Activated naive CD8-positive, alpha-beta T cell treated with anti-CD3 and anti-CD28 coated beads for 36 hours (primary cell): ENCODE data around the gene ADAM10. TPM values are rescaled to one million over a fixed set of nuclear protein-coding genes. Genes with fewer than 3 reads are reported as not detected.

Source experiments
- DNase-seq: peaks from one replicate; pipeline ENCODE4 v3.0.0; 2021
- H3K27ac Mint-ChIP-seq: one replicate; pipeline ENCODE4 v1.8.0; 2022; ENCODE audit warnings: mild to moderate bottlenecking, moderate library complexity, mixed read lengths
- H3K27me3 Mint-ChIP-seq: one replicate; pipeline ENCODE4 v1.8.0; 2022; ENCODE audit warnings: mild to moderate bottlenecking, mixed read lengths
- H3K36me3 Mint-ChIP-seq: one replicate; pipeline ENCODE4 v1.8.0; 2021; ENCODE audit warnings: mild to moderate bottlenecking, mixed read lengths
- H3K4me1 Mint-ChIP-seq: one replicate; pipeline ENCODE4 v1.8.0; 2021; ENCODE audit warnings: mixed read lengths
- H3K4me3 Mint-ChIP-seq: one replicate; pipeline ENCODE4 v1.8.0; 2022; ENCODE audit warnings: mild to moderate bottlenecking, moderate library complexity, mixed read lengths
- H3K9me3 Mint-ChIP-seq: one replicate; pipeline ENCODE4 v1.8.0; 2022; ENCODE audit warnings: mixed read lengths
- total RNA-seq, 2 experiments: library from RNA; stranded (reverse); gene quantifications; one replicate each; pipeline ENCODE4 v1.2.3, GENCODE V29; 2021

The ADAM10 gene
- total RNA-seq, 2 experiments from 2014 or later = 89.3 to 91.8 TPM

DNA sequence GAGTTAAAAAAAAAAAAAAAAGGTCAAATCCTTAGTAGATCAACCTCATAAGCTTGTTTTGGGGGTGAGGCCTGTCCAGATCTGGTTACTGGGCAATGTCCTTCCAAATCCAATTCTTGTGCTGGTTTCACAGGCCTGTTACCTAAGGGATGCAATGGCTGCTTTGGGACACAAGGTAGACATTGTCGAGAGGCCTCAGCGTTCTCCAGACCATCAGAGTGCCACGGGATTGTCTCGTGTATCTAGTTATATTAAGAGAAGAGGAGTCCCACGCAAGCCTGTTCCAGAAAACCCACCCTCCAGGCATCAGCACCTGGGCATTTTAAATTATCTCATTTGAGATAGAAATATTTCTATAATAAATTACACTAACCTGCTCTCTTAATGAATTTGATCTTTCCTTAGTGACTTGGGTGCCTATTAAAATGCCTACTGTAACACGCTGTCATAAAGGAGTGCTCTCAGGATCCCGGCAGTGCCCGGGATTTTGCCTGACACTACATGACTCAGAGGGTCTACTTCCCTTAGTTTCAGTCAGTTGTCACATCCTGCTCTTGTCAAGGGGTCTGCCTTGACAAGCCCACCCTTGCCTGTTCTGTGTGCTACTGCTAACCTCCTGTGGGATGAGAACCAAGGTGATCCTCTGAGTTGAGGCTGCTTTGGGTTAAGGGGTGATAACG, 201.7 kb downstream of the ADAM10 start:
- Mint-ChIP-seq H3K27ac (no peak overlapping the region), H3K9me3 (peaks cover 2% of the 10 kb centered on the region), H3K4me1 (peaks cover 33% of the 10 kb centered on the region), H3K27me3 (no peaks in the 10 kb centered on the region), H3K4me3 (no peak overlapping the region), H3K36me3 (peaks cover 4% of the 10 kb centered on the region)
- DNase-seq = no peak

DNA sequence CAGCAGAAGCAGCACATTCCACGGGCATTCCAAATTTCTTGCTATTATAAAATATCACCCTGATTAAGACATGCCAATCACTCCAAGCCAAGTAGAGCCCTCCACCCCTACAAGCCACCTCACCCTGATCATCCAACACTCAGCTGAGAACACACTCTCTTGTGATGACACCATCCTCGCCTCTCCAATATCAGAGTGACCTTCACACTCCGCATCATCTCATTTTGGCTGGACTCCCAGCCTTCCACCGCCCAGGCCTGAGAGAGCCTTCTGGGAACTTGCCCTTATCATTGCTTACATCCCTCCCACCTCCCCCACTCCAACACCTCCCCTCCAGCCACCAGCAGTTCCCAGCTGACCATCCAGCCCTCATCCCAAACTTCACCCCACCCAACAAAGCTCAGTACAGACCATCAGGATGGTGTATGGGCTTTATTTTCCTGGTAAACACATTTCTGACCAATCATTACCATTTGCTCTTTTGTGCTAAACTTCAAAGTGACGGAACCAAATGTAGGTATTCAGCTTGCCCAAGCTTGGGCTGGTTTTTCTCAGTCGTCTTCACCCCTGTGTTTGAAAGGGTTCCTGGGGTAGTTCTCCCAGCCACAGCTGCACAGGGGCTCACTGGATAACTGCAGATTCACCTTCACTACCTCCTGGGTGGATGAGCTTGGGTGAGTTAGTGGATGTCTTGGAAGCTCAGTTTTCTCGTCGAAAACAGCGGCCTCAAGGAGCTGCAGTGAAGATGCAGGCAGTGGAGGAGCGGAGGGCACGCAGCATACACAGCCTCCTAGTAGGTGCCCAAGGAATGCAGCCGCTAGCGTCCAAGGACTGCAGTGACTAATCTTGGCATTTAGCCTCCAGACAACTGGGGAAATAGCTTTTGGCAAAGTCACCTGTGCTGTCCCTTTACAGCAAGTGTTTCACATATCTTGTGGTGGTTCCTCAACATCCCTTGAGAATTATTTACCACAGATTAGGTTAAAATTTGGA, 202.6 kb downstream of the ADAM10 start:
- Mint-ChIP-seq H3K27me3 (no peaks in the 10 kb centered on the region), H3K36me3 (peaks cover 4% of the 10 kb centered on the region)

DNA sequence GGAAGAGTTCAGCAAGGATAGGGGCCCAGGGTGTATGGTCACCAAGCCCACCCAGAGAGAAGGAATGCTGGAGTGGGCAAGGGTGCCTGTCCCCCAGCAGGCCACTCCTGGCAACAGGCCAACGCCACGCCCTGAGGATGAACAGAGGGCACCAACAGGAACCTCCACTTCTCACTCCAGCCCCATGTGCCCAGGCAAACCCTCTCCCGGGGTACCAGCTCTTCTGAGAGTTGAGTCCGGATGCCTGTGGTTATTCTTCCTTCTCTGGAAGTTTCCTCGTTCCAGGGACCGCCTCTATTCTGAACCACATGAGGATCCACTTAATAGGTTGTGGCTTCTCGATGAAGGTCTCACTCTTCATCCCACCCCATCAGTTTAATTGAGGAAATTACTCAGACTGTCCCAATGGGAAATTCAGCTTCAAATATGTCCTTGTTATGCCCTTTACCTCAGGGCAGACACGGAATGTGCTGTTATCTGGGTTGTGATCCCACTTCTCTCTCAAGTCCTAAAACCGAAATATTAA, 203.4 kb downstream of the ADAM10 start:
- DNase-seq = no peak
- Mint-ChIP-seq H3K9me3 (peaks cover 2% of the 10 kb centered on the region), H3K4me3 (no peak overlapping the region), H3K36me3 (peaks cover 4% of the 10 kb centered on the region), H3K27ac (peak overlapping the region; percentile 91), H3K4me1 (peaks cover 22% of the 10 kb centered on the region), H3K27me3 (no peaks in the 10 kb centered on the region)

More for the DNA sequence above, 202.6 kb downstream of the ADAM10 start:
- peak overlapping the region; percentile 91 for H3K27ac Mint-ChIP-seq
- H3K9me3 Mint-ChIP-seq = peaks cover 2% of the 10 kb centered on the region
- DNase-seq = no peak
- no peak overlapping the region for H3K4me3 Mint-ChIP-seq
- H3K4me1 Mint-ChIP-seq = peaks cover 30% of the 10 kb centered on the region

DNA sequence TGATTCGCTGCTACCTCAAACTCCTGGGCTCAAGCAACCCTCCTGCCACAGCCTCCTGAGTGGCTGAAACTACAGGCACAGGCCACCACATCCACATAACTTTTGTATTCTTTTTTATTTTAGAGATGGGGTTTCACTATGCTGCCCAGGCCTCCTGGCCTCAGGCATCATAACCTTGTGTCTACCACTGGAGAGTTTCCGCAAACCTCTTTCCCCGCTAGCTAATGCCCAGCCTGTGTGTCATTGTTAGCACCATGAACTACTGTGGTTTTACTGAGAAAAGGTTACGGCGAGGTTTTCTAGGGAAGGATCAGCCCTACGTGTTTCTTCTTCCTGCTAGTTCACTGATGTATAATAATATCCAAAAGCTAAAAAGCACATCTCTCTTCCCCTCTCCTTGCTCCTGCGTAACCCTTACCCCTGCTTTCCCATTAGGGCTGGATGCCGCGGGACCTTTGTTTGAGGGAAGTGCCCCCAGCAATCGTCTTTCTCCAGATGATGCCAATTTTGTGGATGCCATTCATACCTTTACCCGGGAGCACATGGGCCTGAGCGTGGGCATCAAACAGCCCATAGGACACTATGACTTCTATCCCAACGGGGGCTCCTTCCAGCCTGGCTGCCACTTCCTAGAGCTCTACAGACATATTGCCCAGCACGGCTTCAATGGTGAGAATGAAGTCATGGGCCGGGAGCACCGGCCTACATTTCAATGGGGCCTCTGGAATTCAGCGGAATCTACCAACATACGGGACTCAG, 204.0 kb downstream of the ADAM10 start:
- no peaks in the 10 kb centered on the region for H3K27me3 Mint-ChIP-seq
- H3K9me3 Mint-ChIP-seq = no peaks in the 10 kb centered on the region
- peaks cover 4% of the 10 kb centered on the region for H3K36me3 Mint-ChIP-seq
- peak; percentile 66 for DNase-seq
- H3K4me3 Mint-ChIP-seq = no peak overlapping the region
- peak overlapping the region; percentile 91 for H3K27ac Mint-ChIP-seq
- H3K4me1 Mint-ChIP-seq = peaks cover 17% of the 10 kb centered on the region

DNA sequence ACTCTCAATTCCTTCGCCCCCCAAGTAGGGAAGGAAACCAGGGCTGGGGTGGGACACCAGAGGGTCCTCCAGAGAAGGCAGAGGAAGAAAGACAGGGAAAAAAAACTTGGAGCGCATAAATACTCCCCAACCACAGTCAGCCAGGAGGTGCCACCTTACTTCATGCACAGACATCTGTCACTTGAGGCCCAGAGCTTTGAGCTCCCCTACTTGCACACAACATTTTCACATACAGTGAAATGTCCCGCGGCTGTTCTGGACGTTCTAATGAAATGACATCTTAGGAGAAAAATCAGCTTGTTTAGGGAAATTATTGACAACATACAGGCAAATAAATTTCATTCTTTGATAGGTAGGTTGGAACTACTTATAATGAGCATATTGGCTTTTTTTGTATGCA, 204.8 kb downstream of the ADAM10 start:
- peaks cover 14% of the 10 kb centered on the region for H3K4me1 Mint-ChIP-seq
- H3K9me3 Mint-ChIP-seq = no peaks in the 10 kb centered on the region
- no peak overlapping the region for H3K4me3 Mint-ChIP-seq
- no peak for DNase-seq
- H3K27ac Mint-ChIP-seq = peak overlapping the region; percentile 91
- peaks cover 4% of the 10 kb centered on the region for H3K36me3 Mint-ChIP-seq
- no peaks in the 10 kb centered on the region for H3K27me3 Mint-ChIP-seq

DNA sequence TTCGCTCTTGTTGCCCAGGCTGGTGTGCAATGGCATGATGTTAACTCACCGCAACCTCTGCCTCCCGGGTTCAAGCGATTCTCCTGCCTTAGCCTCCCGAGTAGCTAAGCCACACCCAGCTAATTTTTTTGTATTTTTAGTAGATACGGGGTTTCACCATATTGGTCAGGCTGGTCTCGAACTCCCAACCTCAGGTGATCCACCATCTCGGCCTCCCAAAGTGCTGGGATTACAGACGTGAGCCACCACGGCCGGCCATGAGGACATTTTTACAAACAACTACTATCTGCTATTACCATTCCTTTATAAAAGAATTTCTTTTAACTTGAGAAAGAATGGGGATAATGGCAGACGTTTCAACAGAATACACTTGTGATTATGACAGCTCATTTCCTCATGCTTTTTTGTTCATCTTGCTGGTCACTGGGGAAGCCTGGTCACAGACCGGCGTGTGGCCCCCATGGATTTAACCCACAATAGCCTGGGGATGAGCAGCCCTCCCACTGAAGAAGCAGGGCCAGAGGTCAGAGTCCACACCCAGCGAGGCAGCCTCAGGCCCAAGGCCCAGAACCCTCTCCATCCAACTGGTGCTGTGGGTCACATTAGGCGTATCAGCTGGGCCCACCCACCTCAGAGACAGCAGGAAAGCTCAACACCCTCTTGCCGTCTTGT, 205.7 kb downstream of the ADAM10 start:
- Mint-ChIP-seq H3K27ac (no peak overlapping the region), H3K4me1 (peaks cover 14% of the 10 kb centered on the region), H3K4me3 (no peak overlapping the region), H3K27me3 (no peaks in the 10 kb centered on the region), H3K36me3 (peaks cover 4% of the 10 kb centered on the region), H3K9me3 (no peaks in the 10 kb centered on the region)
- DNase-seq = no peak

DNA sequence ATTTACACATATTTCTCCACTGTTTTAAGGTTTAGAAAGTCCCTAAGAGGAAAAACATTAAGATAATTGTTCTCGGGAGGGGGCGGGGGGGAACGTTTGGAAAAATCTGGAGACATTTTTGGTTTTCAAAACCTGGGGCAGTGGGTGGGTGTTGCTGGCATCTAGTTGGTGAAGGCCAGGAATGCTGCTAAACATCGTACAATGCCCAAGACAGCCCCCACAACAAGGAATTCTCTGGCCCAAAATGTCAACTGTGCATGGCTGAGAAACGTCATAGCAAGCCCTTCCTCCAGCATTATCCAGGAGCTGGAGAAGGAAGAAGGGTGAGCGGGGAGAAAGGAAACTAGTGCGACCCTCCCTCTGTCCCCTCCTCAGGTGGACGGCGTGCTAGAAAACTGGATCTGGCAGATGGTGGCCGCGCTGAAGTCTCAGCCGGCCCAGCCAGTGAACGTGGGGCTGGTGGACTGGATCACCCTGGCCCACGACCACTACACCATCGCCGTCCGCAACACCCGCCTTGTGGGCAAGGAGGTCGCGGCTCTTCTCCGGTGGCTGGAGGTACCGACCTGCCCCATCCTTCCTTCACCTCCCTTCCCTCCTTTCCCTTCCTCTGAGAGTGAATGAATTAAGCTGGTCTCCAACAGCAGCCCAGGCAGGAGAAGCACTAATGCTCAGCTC, 208.0 kb downstream of the ADAM10 start:
- Mint-ChIP-seq H3K4me1 (peaks cover 14% of the 10 kb centered on the region), H3K27ac (no peak overlapping the region)

DNA sequence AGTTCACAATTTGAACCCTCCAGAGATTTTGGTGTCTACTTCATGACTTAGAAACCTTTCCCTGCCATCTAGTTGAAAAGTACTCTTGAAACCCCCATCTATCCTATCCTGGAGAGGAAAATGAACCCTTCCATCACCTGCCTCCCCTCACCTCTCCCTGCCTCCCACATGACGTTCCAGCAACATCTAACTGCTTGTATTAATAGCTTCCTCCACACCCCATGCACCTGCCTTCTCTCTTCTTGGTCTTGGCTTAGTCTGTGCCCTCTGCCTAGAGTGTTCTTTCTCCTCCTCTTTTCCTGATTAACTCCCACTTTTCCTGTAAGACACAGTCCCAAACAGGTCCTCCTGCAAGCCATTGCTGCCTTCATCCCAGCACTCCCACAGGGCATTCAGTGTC, 210.0 kb downstream of the ADAM10 start:
- H3K9me3 Mint-ChIP-seq = no peaks in the 10 kb centered on the region
- H3K27ac Mint-ChIP-seq = no peak overlapping the region
- no peak overlapping the region for H3K4me3 Mint-ChIP-seq
- H3K27me3 Mint-ChIP-seq = no peaks in the 10 kb centered on the region
- DNase-seq = no peak
- peaks cover under 1% of the 10 kb centered on the region for H3K4me1 Mint-ChIP-seq
- peaks cover 2% of the 10 kb centered on the region for H3K36me3 Mint-ChIP-seq

More for the DNA sequence above, 208.0 kb downstream of the ADAM10 start:
- Mint-ChIP-seq H3K9me3 (no peaks in the 10 kb centered on the region), H3K36me3 (peaks cover 4% of the 10 kb centered on the region), H3K27me3 (no peaks in the 10 kb centered on the region), H3K4me3 (no peak overlapping the region)
- no peak for DNase-seq

DNA sequence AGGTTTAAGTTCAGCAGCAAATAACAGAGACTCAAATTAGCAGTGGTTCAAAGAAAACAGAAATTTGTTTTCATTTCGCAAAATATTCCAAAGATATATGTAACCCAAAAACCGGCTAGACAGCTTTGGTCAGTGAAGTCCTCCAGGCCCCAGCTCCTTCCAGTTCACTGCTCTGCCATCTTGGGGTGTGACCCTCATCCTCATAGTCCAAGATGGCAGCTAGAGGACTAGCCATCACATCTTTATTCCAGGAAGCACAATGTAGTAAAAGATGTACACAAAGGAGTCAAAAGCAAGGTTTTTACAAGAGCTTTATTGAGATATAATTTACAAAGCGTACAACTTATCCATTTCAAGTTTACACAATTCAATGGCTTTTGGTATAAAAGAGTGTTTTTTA, 210.6 kb downstream of the ADAM10 start:
- no peak for DNase-seq
- Mint-ChIP-seq H3K9me3 (no peaks in the 10 kb centered on the region), H3K27ac (no peak overlapping the region), H3K4me3 (no peak overlapping the region), H3K36me3 (peaks cover 2% of the 10 kb centered on the region), H3K27me3 (no peaks in the 10 kb centered on the region), H3K4me1 (peaks cover 2% of the 10 kb centered on the region)

Other genes starting within 250 kb of the ADAM10 start
- 1 to 10 TPM; 9.2 to 9.8 TPM for gene MINDY2, start 21.6 kb upstream of the ADAM10 start, total RNA-seq
- 100 to 1,000 TPM in 1 of 2 experiments, 10 to 100 TPM in 1; 93.1 to 103 TPM for gene SLTM, start 184.0 kb upstream of the ADAM10 start, total RNA-seq
- gene RNF111, start 238.0 kb upstream of the ADAM10 start, total RNA-seq = 10 to 100 TPM; 19.9 to 23.1 TPM